ENCODE results near the gene LDLRAD3. TPM values are rescaled to one million over a fixed set of nuclear protein-coding genes. Genes with fewer than 3 reads are reported as not detected.
A peak's percentile ranks its signal among the peaks of the same experiment; 100 is the strongest.

Gene LDLRAD3
- total and polyA plus RNA-seq, 8 donors: 2.5 to 6.8 (median 5.6) TPM

DNA sequence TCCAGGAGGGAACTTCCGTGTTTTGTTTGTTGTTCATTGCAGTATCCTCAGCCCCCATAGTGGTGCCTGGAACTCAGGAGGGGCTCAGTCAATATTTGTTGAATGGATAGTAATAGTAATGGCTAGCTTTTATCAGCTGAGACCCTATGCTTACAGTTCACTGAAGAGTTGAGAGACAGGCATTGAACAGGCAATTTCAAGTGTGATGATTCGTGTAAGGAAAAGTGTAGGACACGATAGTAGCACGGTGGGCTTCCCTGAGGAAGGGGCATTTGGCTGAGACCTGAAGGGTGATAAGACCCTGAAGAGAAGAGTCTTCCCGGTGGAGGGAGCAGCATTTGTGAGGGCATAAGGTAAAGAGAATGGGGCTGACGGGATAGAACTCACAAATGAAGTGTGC lies 186.1 kb downstream of the LDLRAD3 start:
- intact Hi-C loops (cut with DNase I): loop anchor here in 1 of 3 donors (10.0 kb wide), 1 partner anchor 515 kb away; the partner anchor contains the start of gene FJX1
- no peak for TF ChIP-seq CTCF (IDR thresholded peaks at IDR 0.05)
- FAIRE-seq (no peak), ATAC-seq (no peak), DNase-seq (no peak)
- Histone ChIP-seq H3K36me3 (no peaks in the 10 kb centered on the region), H3K27ac (no peak overlapping the region), H3K4me1 (no peaks in the 10 kb centered on the region), H3K9me3 (no peaks in the 10 kb centered on the region), H3K27me3 (no peaks in the 10 kb centered on the region), H3K4me3 (no peak overlapping the region)
- WGBS, 2 donors: 79 to 90% methylated on average over 6 of the region's 6 CpGs

- no peaks in the 10 kb centered on the region for H3K27me3 ChIP-seq
- DNase-seq (no peak), ATAC-seq (no peak), FAIRE-seq (no peak)
- intact Hi-C loops (cut with DNase I): no loop called here
- H3K27ac ChIP-seq: no peak overlapping the region
- H3K36me3 ChIP-seq: no peaks in the 10 kb centered on the region
- TF ChIP-seq CTCF (IDR thresholded peaks at IDR 0.05): no peak
- no peaks in the 10 kb centered on the region for H3K9me3 ChIP-seq
- WGBS, 2 donors: 91 to 99% methylated on average over 8 of the region's 8 CpGs
- H3K4me3 ChIP-seq: no peak overlapping the region
- H3K4me1 ChIP-seq: no peaks in the 10 kb centered on the region
Measured at GRCh38 chr11:36130401-36130800, 186.5 kb downstream of the LDLRAD3 start.

- WGBS, 2 donors: 41 to 45% methylated on average over 8 of the region's 8 CpGs
- peak in 3 of 4 donors; percentile 78 to 86 (median 80) for ATAC-seq
- intact Hi-C loops (cut with DNase I): no loop called here
- H3K27me3 ChIP-seq: no peaks in the 10 kb centered on the region
- no peak overlapping the region for H3K4me3 ChIP-seq
- no peaks in the 10 kb centered on the region for H3K4me1 ChIP-seq
- no peak overlapping the region for H3K27ac ChIP-seq
- peak in 3 of 6 donors; percentile 26 to 37 (median 28) for DNase-seq
- peak; percentile 8 to 30 (median 28) for TF ChIP-seq CTCF (IDR thresholded peaks at IDR 0.05)
- H3K36me3 ChIP-seq: no peaks in the 10 kb centered on the region
- no peak for FAIRE-seq
- H3K9me3 ChIP-seq: no peaks in the 10 kb centered on the region
Measured at GRCh38 chr11:36131721-36132397, 188.0 kb downstream of the LDLRAD3 start.

DNA sequence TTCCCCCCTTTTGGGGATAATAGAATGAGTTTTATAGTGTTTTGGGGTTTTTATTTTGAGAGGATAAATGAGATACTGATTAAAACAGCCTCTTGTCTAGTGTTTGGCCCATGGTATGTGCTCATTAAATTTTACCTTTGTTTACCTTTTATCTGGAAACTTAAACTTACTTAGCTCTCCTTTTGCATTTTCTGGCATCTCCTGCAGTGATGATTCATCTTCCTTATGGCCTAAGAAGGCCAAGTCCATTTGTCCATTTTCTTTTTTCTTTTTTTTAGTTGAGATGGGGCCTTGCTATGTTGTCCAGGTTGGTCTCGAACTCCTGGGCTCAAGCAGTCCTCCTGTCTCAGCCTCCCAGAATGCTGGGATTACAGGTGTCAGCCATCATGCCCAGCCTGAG lies 189.1 kb downstream of the LDLRAD3 start:
- DNase-seq (no peak), ATAC-seq (no peak), FAIRE-seq (no peak)
- Histone ChIP-seq H3K9me3 (no peaks in the 10 kb centered on the region), H3K27me3 (no peaks in the 10 kb centered on the region), H3K4me1 (no peaks in the 10 kb centered on the region), H3K27ac (no peak overlapping the region), H3K4me3 (no peak overlapping the region), H3K36me3 (no peaks in the 10 kb centered on the region)
- WGBS, 2 donors: 93 to 100% methylated on average over 1 of the region's 1 CpG
- no peak for TF ChIP-seq CTCF (IDR thresholded peaks at IDR 0.05)
- intact Hi-C loops (cut with DNase I): no loop called here

- no peak for FAIRE-seq
- intact Hi-C loops (cut with DNase I): no loop called here
- 32 to 38% methylated on average over 2 of the region's 2 CpGs for WGBS, 2 donors
- no peaks in the 10 kb centered on the region for H3K36me3 ChIP-seq
- no peaks in the 10 kb centered on the region for H3K9me3 ChIP-seq
- no peak for DNase-seq
- H3K27ac ChIP-seq: no peak overlapping the region
- no peaks in the 10 kb centered on the region for H3K4me1 ChIP-seq
- H3K4me3 ChIP-seq: no peak overlapping the region
- H3K27me3 ChIP-seq: no peaks in the 10 kb centered on the region
- ATAC-seq: no peak
- no peak for TF ChIP-seq CTCF (IDR thresholded peaks at IDR 0.05)
Measured at GRCh38 chr11:36135076-36135475, 191.2 kb downstream of the LDLRAD3 start.

Measured in pancreas (tissue), 10 donors.